H9 (cell line): ENCODE measurements around the gene HDDC2. TPM values are rescaled to one million over a fixed set of nuclear protein-coding genes. Genes with fewer than 3 reads are reported as not detected.

Experiments
- DNase-seq: peaks from one replicate; pipeline ENCODE4 v3.0.0-alpha.2; 2017
- H2AFZ ChIP-seq: one replicate; pipeline ENCODE4 v1.6.1; 2013; ENCODE audit warnings: mild to moderate bottlenecking, low read length, control low read depth, moderate library complexity
- H2AK5ac ChIP-seq: 2 replicates; pipeline ENCODE4 v1.6.1; 2013; ENCODE audit warnings: low read length, control low read depth, mixed read lengths; ENCODE audit not compliant: insufficient read length
- H2BK120ac ChIP-seq: one replicate; pipeline ENCODE4 v1.6.1; 2013; ENCODE audit warnings: low read depth, mild to moderate bottlenecking, low read length, control low read depth, inconsistent platforms; ENCODE audit not compliant: poor library complexity, severe bottlenecking
- H2BK12ac ChIP-seq: 2 replicates; pipeline ENCODE4 v1.6.1; 2013; ENCODE audit warnings: low read length, control low read depth, mixed read lengths, low read depth; ENCODE audit not compliant: insufficient read length
- H2BK15ac ChIP-seq: 2 replicates; pipeline ENCODE4 v1.6.1; 2013; ENCODE audit warnings: low read depth, low read length, control low read depth
- H2BK20ac ChIP-seq: one replicate; pipeline ENCODE4 v1.6.1; 2013; ENCODE audit warnings: low read depth, mild to moderate bottlenecking, low read length, control low read depth, inconsistent platforms; ENCODE audit not compliant: poor library complexity, severe bottlenecking
- H2BK5ac ChIP-seq: 2 replicates; pipeline ENCODE4 v1.6.1; 2013; ENCODE audit warnings: low read length, control low read depth, mixed read lengths; ENCODE audit not compliant: insufficient read length
- H3K14ac ChIP-seq: 2 replicates; pipeline ENCODE4 v1.6.1; 2013; ENCODE audit warnings: low read length, control low read depth; ENCODE audit not compliant: insufficient read depth
- H3K18ac ChIP-seq: 2 replicates; pipeline ENCODE4 v1.6.1; 2013; ENCODE audit warnings: low read depth, mild to moderate bottlenecking, mixed read lengths, low read length, control low read depth; ENCODE audit not compliant: insufficient read length
- H3K23ac ChIP-seq: 2 replicates; pipeline ENCODE4 v1.6.1; 2013; ENCODE audit warnings: low read length, control low read depth, mixed read lengths, low read depth; ENCODE audit not compliant: insufficient read length
- H3K23me2 ChIP-seq: 2 replicates; pipeline ENCODE4 v1.6.1; 2013; ENCODE audit warnings: low read depth, mild to moderate bottlenecking, mixed read lengths, low read length, control low read depth; ENCODE audit not compliant: insufficient read length, poor library complexity, severe bottlenecking
- H3K27ac ChIP-seq: 2 replicates; pipeline ENCODE4 v1.5.1; 2013; ENCODE audit warnings: low read length, control low read depth, mixed read lengths, low read depth; ENCODE audit not compliant: insufficient read length
- H3K27me3 ChIP-seq: 2 replicates; pipeline ENCODE4 v1.6.1; 2013; ENCODE audit warnings: low read length, control low read depth, inconsistent platforms; ENCODE audit not compliant: insufficient read depth
- H3K4ac ChIP-seq: 2 replicates; pipeline ENCODE4 v1.6.1; 2013; ENCODE audit warnings: low read depth, mild to moderate bottlenecking, control low read depth, inconsistent platforms, low read length, moderate library complexity
- H3K4me1 ChIP-seq: 2 replicates; pipeline ENCODE4 v1.6.1; 2013; ENCODE audit warnings: low read length, control low read depth, inconsistent platforms; ENCODE audit not compliant: insufficient read depth
- H3K4me2 ChIP-seq: 2 replicates; pipeline ENCODE4 v1.6.1; 2013; ENCODE audit warnings: low read length, control low read depth, mixed read lengths; ENCODE audit not compliant: insufficient read length, insufficient read depth
- H3K56ac ChIP-seq: 2 replicates; pipeline ENCODE4 v1.6.1; 2013; ENCODE audit warnings: low read depth, mild to moderate bottlenecking, mixed read lengths, low read length, control low read depth; ENCODE audit not compliant: insufficient read length
- H3K79me1 ChIP-seq: 2 replicates; pipeline ENCODE4 v1.6.1; 2013; ENCODE audit warnings: low read depth, mild to moderate bottlenecking, moderate library complexity, low read length, control low read depth, inconsistent platforms; ENCODE audit not compliant: insufficient read depth, poor library complexity, severe bottlenecking
- H3K79me2 ChIP-seq: 2 replicates; pipeline ENCODE4 v1.6.1; 2013; ENCODE audit warnings: low read length, control low read depth, inconsistent platforms; ENCODE audit not compliant: insufficient read depth
- H3K9ac ChIP-seq: 2 replicates; pipeline ENCODE4 v1.6.1; 2013; ENCODE audit warnings: low read length, control low read depth, mixed read lengths; ENCODE audit not compliant: insufficient read length; ENCODE audit errors: extremely low read depth
- H3K9me3 ChIP-seq: one replicate; pipeline ENCODE4 v1.6.1; 2013; ENCODE audit warnings: low read depth, low read length, inconsistent platforms; ENCODE audit not compliant: control insufficient read depth
- H3T11ph ChIP-seq: one replicate; pipeline ENCODE4 v1.6.1; 2013; ENCODE audit warnings: mild to moderate bottlenecking, low read length, control low read depth, inconsistent platforms
- H4K20me1 ChIP-seq: one replicate; pipeline ENCODE4 v1.6.1; 2013; ENCODE audit not compliant: control insufficient read depth, insufficient read length, insufficient read depth
- H4K5ac ChIP-seq: 2 replicates; pipeline ENCODE4 v1.6.1; 2013; ENCODE audit warnings: low read depth, mild to moderate bottlenecking, mixed read lengths, low read length, control low read depth; ENCODE audit not compliant: insufficient read length
- H4K8ac ChIP-seq: replicated peaks from 2 replicates; pipeline ENCODE4 v1.6.1; 2013; ENCODE audit warnings: low read length, control low read depth, mixed read lengths, low read depth; ENCODE audit not compliant: insufficient read length
- H4K91ac ChIP-seq: 2 replicates; pipeline ENCODE4 v1.6.1; 2013; ENCODE audit warnings: low read depth, mild to moderate bottlenecking, moderate library complexity, mixed read lengths, low read length, control low read depth; ENCODE audit not compliant: insufficient read length
- H3K27ac Mint-ChIP-seq, 3 experiments: 2 replicates in 2 of 3; 3 replicates in 1 of 3; pipeline ENCODE4 v1.8.0; 2020 to 2021; ENCODE audit warnings: mixed read lengths in 3 of 3, mild to moderate bottlenecking in 1 of 3, moderate library complexity in 1 of 3
- H3K27me3 Mint-ChIP-seq: 2 replicates; pipeline ENCODE4 v1.8.0; 2021; ENCODE audit warnings: low read depth, mild to moderate bottlenecking, moderate library complexity, mixed read lengths
- H3K36me3 Mint-ChIP-seq, 3 experiments: 2 replicates in 2 of 3; 3 replicates in 1 of 3; pipeline ENCODE4 v1.8.0; 2020 to 2021; ENCODE audit warnings: low read depth in 3 of 3, mixed read lengths in 3 of 3; ENCODE audit not compliant: insufficient read depth in 1 of 3
- H3K4me1 Mint-ChIP-seq, 2 experiments: 2 replicates each; pipeline ENCODE4 v1.8.0; 2020; ENCODE audit warnings: mixed read lengths in 2 of 2
- H3K4me3 Mint-ChIP-seq, 2 experiments: 2 replicates in 1 of 2; 3 replicates in 1 of 2; pipeline ENCODE4 v1.8.0; 2020 to 2021; ENCODE audit warnings: mild to moderate bottlenecking in 2 of 2, mixed read lengths in 2 of 2, moderate library complexity in 1 of 2
- H3K9me3 Mint-ChIP-seq, 2 experiments: 2 replicates in 1 of 2; 3 replicates in 1 of 2; pipeline ENCODE4 v1.8.0; 2020; ENCODE audit warnings: mild to moderate bottlenecking in 2 of 2, mixed read lengths in 2 of 2, moderate library complexity in 1 of 2
- WGBS: extraction: QIAGEN DNeasy Blood & Tissue Kit; methylation state at CpG from one replicate; pipeline ENCODE4 v1.1.7; 2013; ENCODE audit warnings: missing lambda C conversion rate, low lambda C conversion rate, mixed read lengths; ENCODE audit not compliant: insufficient read length; ENCODE audit errors: extremely low coverage; 5-methylcytosine and 5-hydroxymethylcytosine counted together
- total RNA-seq: library from RNA; stranded (reverse); gene quantifications from 2 replicates; pipeline ENCODE4 v1.2.1, GENCODE V29; 2021
- TF ChIP-seq, protein P1 (sequence below): fragments of 200-600 bp; sonication (generic); conservative IDR thresholded peaks from 3 replicates; pipeline ENCODE4 v1.8.0; 2021; ENCODE audit warnings: antibody characterized with exemption, mild to moderate bottlenecking

The HDDC2 gene
- total RNA-seq, 1 experiment from 2014 or later, result 77.8 TPM

DNA sequence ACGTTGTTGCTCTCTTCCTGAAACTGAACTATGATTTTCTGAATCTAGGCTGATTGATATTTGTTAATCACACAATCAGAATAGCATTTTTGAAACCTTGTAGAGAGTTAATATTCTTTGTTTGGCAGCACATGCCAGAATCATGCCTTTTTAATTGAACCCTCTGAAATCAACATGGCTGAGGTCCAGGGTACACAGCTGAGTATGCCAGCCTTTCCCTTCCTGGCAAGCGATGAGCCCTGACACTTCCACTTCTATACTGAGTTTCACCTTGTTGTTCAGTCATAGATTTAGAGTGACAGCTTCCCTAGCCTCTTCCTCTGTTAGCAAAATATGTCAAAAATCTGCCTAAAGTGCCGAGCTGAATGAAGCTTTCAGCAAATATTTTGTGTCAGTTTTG is 6.8 kb downstream of the HDDC2 start:
- no peak overlapping the region for H3K18ac ChIP-seq
- H2BK120ac ChIP-seq, result no peak overlapping the region
- H3K4me2 ChIP-seq, result no peak overlapping the region
- H2BK5ac ChIP-seq, result no peak overlapping the region
- no peak overlapping the region for H3K9ac ChIP-seq
- no peak overlapping the region for H2BK12ac ChIP-seq
- Mint-ChIP-seq H3K27ac (no peak overlapping the region), H3K9me3 (no peaks in the 10 kb centered on the region), H3K36me3 (peaks cover 44 to 71% (median 68%) of the 10 kb centered on the region in 3 experiments), H3K27me3 (no peaks in the 10 kb centered on the region), H3K4me3 (no peak overlapping the region), H3K4me1 (peaks cover 4 to 5% of the 10 kb centered on the region in 2 experiments; a peak in 2 of 4 replicates)
- no peak overlapping the region for H3T11ph ChIP-seq
- no peaks in the 10 kb centered on the region for H4K20me1 ChIP-seq
- H3K23ac ChIP-seq, result no peak overlapping the region
- no peaks in the 10 kb centered on the region for H3K4me1 ChIP-seq
- no peak overlapping the region for H3K56ac ChIP-seq
- H3K27ac ChIP-seq, result no peak overlapping the region
- no peaks in the 10 kb centered on the region for H3K23me2 ChIP-seq
- TF ChIP-seq, protein P1, sequence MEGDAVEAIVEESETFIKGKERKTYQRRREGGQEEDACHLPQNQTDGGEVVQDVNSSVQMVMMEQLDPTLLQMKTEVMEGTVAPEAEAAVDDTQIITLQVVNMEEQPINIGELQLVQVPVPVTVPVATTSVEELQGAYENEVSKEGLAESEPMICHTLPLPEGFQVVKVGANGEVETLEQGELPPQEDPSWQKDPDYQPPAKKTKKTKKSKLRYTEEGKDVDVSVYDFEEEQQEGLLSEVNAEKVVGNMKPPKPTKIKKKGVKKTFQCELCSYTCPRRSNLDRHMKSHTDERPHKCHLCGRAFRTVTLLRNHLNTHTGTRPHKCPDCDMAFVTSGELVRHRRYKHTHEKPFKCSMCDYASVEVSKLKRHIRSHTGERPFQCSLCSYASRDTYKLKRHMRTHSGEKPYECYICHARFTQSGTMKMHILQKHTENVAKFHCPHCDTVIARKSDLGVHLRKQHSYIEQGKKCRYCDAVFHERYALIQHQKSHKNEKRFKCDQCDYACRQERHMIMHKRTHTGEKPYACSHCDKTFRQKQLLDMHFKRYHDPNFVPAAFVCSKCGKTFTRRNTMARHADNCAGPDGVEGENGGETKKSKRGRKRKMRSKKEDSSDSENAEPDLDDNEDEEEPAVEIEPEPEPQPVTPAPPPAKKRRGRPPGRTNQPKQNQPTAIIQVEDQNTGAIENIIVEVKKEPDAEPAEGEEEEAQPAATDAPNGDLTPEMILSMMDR, result no peak
- no peaks in the 10 kb centered on the region for H3K79me2 ChIP-seq
- no CpG with 5 or more reads among the region's 3 CpGs for WGBS
- no peaks in the 10 kb centered on the region for H3K9me3 ChIP-seq
- H3K4ac ChIP-seq, result no peak overlapping the region
- no peak overlapping the region for H4K8ac ChIP-seq
- no peak overlapping the region for H4K91ac ChIP-seq
- H2AK5ac ChIP-seq, result no peak overlapping the region
- H2BK20ac ChIP-seq, result no peak overlapping the region
- DNase-seq, result no peak
- no peak overlapping the region for H4K5ac ChIP-seq
- no peak overlapping the region for H3K14ac ChIP-seq
- no peaks in the 10 kb centered on the region for H3K79me1 ChIP-seq
- H2BK15ac ChIP-seq, result no peak overlapping the region
- no peaks in the 10 kb centered on the region for H3K27me3 ChIP-seq
- no peak overlapping the region for H2AFZ ChIP-seq
